Erythroblast (primary cell): ENCODE measurements around the gene TOX2.

Source experiments
- DNase-seq, 2 experiments: peaks; one replicate each; lab custom pipeline; 2025; lab: John Stamatoyannopoulos, UW
- GATA1 ChIP-seq: IDR thresholded peaks from 2 replicates; pipeline ENCODE4 v1.6.1; 2011; ENCODE audit warnings: low read depth, mild to moderate bottlenecking, control low read depth, low read length, moderate library complexity
- POLR2A ChIP-seq: IDR thresholded peaks from 2 replicates; pipeline ENCODE4 v1.6.1; 2011; ENCODE audit warnings: mild to moderate bottlenecking, low read length

Gene TOX2

DNA sequence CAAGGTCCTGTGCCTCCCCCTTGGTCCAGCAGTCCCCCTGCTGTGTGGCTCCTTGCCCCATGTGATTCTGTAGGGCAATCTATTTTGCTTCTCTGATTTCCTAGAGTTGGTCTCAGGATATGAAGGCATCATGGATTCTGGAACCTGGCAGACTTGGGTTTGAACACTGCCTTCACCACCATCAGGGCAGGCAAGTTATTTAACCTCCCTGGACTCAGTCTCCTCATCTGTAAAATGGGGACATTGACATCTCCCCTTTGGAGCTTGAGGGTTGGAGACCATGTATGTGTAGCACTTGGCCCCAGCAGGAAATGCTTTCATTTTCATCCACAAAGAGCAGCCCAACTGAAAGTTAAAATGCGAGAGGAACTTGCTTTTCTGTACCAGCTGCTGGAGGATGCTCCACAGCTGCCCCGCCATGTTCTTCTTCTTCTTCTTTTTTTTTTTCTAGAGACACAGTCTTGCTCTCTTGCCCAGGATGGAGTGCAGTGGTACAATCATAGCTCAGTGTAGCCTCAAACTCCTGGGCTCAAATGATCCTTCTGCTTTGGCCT is 6.7 kb downstream of the TOX2 start:
- no peak for DNase-seq

DNA sequence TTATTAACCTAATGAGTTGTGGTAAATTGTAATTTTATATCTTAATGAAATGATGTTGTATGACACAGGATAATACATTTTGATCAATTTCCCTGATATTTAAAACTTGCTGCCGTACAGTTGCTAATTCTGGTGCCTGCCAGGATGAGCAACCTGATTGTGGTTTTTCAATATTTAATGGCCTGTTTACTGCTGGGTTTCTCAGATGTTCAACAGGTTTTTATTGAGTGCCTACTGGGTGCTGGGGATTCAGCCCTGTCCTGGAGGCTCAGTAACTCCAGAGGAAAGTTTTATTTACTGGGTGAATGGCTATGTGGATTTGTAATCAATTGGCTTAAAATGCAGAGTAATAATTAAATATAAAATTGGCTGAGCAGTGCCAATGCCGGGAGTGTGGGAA is 8.0 kb downstream of the TOX2 start:
- TF ChIP-seq GATA1 (no peak), POLR2A (no peak)
- DNase-seq, result no peak

More for the DNA sequence above, 6.7 kb downstream of the TOX2 start:
- TF ChIP-seq GATA1 (no peak), POLR2A (no peak)

DNA sequence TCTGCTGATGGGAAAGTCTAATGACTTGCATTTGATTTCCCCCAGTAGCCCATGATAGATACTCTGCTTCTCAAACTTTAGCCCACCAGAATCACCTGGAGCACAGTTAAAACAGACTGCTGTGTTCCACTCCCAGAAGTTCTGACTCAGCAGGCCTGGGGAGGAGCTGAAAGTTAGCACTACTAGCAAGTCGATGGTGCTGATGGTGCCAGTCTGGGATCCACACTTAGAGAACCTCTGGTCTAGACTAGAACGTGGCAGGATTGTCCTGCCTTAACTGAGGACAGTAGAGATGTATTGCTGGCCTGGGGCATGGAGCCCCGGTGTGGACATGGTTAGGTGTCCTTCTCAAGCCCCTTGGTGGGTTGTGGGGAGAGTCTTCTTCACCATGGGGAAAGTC is 8.7 kb downstream of the TOX2 start:
- no peak for TF ChIP-seq GATA1
- no peak for TF ChIP-seq POLR2A
- no peak for DNase-seq

GRCh38 chr20:43923917-43924316 is 9.3 kb downstream of the TOX2 start:
- DNase-seq, result no peak
- no peak for TF ChIP-seq POLR2A
- TF ChIP-seq GATA1, result no peak

- DNase-seq, result no peak
Measured at GRCh38 chr20:43925215-43925614, 10.6 kb downstream of the TOX2 start.

GRCh38 chr20:43925801-43926200 is 11.1 kb downstream of the TOX2 start:
- no peak for DNase-seq
- no peak for TF ChIP-seq POLR2A
- TF ChIP-seq GATA1, result no peak

More at GRCh38 chr20:43925215-43925614, 10.6 kb downstream of the TOX2 start:
- no peak for TF ChIP-seq GATA1
- no peak for TF ChIP-seq POLR2A

GRCh38 chr20:43926287-43927050 is 11.8 kb downstream of the TOX2 start:
- TF ChIP-seq POLR2A, result no peak
- no peak for TF ChIP-seq GATA1
- no peak for DNase-seq

- TF ChIP-seq POLR2A, result no peak
- TF ChIP-seq GATA1, result no peak
- no peak for DNase-seq
Measured at GRCh38 chr20:43931976-43932375, 17.3 kb downstream of the TOX2 start.

- TF ChIP-seq POLR2A (no peak), GATA1 (no peak)
- no peak for DNase-seq
Measured at GRCh38 chr20:43934833-43935232, 20.2 kb downstream of the TOX2 start.

- no peak for DNase-seq
- TF ChIP-seq POLR2A (no peak), GATA1 (no peak)
Measured at GRCh38 chr20:43936104-43936770, 21.6 kb downstream of the TOX2 start.

- TF ChIP-seq POLR2A (no peak), GATA1 (no peak)
- DNase-seq, result no peak
Measured at GRCh38 chr20:43936805-43937204, 22.2 kb downstream of the TOX2 start.

DNA sequence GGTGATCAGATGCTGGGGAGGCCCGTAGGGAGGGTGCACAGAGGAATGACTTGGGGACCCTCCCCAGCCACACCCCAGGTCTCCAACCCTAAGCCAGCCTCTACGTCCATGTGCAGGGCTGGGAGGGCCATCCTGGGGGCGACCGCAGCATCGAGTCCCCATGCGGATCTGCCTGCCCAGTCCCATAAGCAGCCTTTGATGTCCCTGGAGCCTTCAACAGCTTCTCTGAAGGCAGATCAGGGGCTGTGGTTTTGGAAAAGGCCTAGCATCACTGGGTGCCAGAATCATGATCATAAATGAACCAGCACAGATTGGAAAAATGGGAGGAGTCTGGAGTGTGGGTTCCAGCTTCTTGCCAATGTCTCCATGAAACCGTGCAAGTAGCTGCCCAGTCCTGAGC is 22.9 kb downstream of the TOX2 start:
- TF ChIP-seq POLR2A (no peak), GATA1 (no peak)
- DNase-seq, result no peak

- no peak for DNase-seq
- no peak for TF ChIP-seq POLR2A
- TF ChIP-seq GATA1, result no peak
Measured at GRCh38 chr20:43938017-43938655, 23.5 kb downstream of the TOX2 start.

DNA sequence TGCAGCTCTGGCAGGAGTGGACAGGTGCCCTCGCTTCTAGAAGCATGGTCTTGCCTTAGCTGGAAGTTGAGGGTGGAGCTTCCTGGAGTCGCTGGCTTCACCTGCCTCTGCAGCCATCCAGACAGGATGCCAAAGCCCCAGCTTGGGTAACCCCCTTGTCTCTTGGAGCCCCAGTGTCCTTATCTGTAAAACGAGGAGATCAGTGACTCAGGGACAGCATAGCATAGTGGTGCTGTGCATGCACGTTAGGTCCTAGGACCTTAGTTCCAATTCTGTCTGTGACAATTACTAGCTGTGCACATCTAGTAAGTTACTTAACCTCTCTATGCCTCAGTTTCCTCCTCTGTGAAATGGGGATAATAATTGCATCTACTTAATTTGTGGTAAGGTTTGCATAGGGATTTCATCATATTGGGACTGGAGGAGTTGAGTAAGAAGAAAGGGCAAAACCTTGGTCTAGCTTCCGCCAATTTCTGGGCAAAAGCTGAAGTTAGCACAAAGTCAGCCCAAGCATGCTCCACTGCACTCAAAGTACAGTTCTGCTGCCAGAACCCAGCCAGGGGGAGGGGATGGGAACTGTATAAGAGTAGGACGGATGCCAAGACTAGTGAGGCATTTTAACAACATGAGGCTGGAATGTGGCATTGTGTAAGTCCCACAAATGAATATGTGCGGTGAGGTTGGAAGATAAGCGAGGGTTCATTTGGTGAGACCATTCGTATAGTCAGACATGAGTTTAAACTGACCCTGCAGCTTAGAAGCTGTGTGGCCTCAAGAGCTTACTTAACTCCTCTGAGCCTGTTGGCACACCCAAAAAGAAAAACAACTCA is 24.5 kb downstream of the TOX2 start:
- TF ChIP-seq POLR2A (no peak), GATA1 (no peak)
- DNase-seq, result no peak
